GM21717 (cell line): ENCODE measurements around the gene DAPK3.
"Not testable (repeated sequence)": the region's sequence is repeated elsewhere in the genome, so short reads cannot be mapped to it uniquely, and the experiment has no call there.

ENCODE experiments used
- ATAC-seq: cut with Tn5 transposase; IDR thresholded peaks from one replicate; pipeline ENCODE4 v1.9.1; 2021; ENCODE audit warnings: mild to moderate bottlenecking, moderate library complexity; ENCODE audit not compliant: unreplicated experiment

Gene DAPK3

DNA sequence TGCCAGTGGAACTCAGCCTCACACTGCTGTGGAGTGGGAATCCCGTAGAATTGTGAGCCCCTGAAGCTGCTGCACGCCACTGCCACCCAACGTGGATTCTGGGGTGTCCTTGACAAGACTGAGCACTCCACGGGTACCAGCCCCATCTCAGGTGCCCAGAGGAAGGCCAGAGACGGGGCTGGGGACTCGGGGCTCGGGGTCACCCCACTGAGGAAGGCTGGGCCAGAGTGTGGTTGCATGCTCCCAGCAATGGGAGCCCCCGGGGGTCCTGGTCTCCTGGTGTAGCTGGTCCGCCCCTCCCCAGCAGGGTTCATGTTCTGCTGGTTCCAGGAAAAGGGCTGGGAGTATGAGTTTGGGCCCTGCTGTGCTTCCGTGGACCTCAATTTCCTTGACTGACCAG lies 15.2 kb downstream of the DAPK3 start:
- no peak for ATAC-seq

DNA sequence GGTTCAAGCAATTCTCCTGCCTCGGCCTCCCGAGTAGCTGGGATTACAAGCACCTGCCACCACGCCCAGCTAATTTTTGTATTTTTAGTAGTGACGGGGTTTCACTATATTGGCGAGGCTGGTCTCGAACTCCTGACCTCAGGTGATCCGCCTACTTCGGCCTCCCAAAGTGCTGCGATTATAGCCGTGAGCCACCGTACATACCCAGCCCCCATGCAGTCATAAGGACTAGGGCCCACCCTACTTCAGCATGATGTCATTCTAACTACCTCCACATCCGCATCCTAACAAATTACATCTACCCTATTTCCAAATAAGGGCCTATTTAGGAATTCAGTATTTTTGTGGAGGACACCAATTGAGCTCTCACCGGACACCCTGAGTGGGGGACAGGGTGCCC lies 15.6 kb downstream of the DAPK3 start:
- not testable (repeated sequence) for ATAC-seq

DNA sequence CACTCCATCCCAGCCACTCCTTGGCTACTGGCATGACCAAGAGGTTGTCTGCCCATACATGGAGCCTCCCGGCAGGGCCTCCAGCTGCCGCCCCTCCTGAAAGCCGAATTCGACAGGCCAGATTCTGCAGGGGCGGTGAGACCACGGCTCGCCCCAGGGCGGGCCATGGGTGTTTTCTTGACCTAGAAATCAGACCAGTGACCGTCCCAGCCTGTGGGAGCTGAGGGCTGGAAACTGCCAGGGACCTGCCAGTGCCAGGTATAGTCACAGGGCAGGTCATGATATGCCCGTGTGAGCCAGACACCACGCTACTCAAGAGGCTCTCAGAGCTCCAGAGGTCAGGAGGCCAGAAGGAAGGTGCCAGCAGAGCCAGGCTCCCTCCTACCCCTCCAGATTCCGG lies 16.8 kb downstream of the DAPK3 start:
- ATAC-seq = no peak

DNA sequence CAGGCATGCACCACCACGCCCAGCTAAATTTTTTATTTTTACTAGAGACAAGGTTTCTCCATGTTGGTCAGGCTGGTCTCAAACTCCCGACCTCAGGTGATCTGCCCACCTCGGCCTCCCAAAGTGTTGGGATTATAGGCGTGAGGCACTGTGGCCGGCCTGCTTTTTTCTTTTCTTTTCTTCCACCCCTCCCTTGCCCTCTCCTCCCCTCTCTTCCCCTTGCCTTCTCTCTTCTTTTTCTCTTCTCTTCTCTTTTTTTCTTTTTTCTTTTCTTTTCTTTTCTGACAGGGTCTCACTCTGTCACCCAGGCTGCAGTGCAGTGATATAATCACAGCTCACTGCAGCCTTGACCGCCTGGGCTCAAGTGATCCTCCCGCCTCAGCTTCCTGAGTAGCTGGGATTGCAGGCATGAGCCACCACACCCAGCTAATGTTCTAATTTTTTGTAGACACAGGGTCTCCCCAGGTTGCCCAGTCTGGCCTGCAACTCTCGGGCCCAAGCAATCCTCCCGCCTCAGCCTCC lies 18.1 kb downstream of the DAPK3 start:
- not testable (repeated sequence) for ATAC-seq

DNA sequence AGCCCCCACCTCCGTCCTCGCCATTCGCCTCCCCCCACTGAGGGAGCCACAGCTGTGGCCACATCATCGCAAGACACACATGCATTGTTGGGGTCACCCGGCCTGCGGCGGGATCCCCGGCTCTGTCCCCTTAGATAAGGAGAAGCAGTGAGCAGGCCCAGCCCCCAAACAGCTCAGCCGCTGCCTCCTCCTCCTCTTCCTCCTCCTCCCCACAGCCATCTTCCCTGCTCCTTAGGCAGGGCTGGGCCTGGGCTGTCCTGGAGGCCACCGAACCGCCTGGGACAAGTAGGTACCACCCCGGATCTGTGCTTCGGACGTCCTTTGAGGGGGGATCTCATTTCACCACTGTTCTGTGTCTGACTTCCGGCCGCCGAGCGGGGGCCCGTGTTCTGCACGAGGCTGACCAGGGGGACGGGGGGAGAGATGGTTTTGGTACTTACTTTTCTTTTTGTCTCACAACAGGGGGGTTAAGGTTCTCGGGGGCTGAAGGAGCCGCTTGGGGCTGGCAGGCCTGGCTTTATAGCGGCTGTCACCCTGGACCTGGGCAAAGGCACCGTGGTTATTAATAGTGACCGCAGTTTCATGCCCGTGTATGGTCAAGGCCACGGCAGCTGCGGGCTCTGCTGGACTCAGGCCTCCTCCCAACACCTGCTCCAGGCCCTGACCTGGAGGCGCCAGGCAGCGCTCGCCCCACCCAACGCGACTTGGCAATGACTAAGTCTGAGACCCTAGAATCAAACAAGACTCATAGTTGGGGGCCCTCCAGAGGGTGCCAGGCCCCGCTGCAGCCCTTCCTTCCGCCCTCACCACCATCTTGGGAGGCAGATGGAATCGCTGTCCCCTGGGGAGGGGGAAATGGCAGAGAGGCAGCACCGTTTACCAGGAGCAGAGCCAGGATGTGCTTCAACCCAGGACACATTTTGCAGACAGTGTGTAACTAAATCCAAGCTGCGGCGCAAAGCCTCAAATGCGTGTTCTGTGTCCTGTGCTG lies 19.7 kb downstream of the DAPK3 start:
- no peak for ATAC-seq

DNA sequence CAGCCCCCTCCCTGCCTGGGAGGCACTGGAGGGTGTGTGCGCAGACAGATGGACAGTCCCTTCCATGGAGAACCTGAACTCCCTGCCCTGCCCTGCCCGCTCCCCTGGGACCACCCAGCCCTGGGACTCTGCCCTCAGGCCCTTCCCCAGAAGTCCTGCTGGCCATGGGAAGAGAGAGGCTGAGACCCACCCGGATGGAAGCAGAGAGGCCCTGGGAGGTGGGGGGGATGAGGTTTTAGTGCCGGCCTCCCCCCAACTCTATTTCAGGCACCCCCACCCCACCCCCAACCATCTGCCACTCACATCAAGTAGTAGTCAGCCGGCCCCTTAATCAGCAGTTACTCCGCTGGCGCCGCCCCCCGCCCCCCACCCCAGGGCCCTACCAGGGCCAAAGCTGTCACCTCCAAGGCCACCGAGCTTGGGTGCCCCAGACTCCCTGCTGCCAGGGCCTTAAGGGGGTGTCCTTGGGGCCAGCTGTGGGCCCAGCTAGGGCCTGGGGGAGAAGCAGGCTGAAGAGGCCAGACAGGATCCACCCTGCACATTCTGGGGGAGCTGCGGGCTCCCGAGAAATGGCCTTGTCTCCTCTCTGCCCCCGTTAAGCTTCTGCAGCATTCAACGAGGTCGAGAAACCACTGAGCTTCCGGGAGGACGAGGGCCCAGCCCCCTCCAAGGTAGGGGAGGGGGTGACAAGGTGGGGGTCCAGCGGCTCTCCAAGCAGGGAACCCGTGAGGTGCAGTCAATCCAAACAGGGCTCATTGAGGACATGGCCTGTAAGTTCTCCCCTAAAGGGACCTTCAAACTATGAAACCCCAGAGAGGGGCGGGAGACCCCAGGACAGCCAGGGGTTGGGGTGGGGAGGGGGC lies 20.7 kb downstream of the DAPK3 start:
- ATAC-seq = no peak

DNA sequence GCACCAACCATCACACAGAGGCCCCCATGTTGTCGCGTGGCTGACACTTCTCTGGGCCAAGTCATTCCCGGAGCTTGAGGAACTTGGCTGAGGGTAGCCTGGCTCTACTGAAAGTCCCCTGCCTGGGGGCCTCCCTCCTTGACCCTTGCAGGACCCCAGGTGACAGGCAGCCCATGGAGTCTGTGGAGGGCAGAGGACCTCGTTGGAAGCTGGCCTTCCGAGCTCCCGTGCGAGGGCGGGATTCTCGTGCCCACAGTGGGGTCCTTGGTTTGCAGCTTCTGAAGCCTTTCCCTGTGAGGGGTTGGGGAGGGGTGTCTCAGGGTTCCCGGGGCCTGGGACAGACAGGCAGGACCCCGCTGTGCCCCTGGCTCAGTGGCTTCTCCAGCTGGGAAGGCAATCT lies 21.6 kb downstream of the DAPK3 start:
- ATAC-seq = no peak

DNA sequence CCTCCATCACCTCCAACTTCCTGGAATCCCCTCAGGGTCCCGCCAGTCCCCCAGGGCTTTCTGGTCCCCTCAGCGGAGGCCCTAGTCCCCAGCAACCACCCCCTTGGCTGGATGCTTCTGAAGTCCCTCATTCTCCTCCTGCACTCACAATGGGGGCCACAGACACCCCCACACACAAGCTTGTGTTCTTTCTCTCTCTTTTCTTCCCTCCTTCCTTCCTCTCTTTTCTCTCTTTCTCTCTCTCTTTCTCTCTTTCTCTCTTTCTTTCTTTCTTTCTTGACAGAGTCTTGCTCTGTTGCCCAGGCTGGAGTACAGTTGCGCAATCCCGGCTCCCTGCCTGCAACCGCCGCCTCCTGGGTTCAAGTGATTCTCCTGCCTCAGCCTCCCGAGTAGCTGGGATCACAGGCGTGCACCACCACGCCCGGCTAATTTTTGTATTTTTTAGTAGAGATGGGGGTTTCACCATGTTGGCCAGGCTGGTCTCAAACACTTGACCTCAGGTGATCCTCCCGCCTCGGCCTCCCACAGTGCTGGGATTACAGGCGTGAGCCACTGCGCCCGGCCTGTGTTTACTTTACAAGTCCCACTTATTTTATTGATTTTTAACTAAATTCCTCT lies 23.5 kb downstream of the DAPK3 start:
- ATAC-seq = not testable (repeated sequence)

DNA sequence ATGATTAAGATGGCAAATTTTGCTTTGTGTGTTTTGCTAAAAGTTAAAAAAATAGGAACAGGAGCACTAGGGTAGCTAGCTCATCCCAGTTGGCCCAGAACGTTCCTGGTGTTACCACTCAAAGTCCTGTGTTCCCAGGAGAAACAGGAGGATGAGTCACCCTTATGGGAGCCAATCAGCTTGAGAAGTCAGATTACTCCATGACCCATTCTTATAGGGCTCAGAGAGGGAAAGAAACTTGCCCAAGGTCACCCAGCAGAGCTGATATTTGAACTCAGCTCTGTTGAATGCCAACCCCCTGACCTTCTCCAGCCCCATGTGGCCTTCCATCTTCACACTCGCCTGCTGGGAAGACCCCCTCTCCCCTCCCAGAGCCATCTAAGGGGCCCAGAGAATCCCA lies 25.1 kb downstream of the DAPK3 start:
- ATAC-seq = no peak

DNA sequence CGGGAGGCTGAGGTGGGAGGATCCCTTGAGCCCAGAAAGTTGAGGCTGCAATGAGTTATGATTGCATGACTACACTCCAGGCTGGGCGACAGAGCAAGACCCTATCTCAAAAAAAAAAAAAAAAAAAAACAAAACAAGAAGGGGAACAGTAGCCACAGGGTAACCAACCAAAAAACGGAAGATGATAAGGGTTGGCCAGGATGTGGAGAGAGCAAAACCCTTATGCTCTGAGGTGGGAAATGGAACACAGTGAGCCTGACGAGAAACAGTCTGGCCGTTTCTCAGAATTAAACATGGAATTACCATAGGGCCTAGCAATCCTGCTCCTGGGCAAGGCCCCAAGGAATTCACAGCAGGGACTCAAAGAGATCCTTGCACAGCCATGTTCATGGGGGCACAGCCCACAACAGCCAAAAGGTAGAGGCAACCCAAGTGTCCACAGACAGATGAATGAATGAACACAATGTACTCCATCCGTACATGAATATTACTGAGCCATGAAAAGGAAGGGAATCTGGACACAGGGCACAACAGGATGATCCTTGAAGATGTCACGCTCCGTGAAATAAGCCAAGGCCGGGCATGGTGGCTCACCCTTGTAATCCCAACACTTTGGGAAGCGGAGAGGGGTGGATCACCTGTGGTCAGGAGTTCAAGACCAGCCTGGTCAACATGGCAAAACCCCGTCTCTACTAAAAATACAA lies 26.7 kb downstream of the DAPK3 start:
- ATAC-seq = no peak

DNA sequence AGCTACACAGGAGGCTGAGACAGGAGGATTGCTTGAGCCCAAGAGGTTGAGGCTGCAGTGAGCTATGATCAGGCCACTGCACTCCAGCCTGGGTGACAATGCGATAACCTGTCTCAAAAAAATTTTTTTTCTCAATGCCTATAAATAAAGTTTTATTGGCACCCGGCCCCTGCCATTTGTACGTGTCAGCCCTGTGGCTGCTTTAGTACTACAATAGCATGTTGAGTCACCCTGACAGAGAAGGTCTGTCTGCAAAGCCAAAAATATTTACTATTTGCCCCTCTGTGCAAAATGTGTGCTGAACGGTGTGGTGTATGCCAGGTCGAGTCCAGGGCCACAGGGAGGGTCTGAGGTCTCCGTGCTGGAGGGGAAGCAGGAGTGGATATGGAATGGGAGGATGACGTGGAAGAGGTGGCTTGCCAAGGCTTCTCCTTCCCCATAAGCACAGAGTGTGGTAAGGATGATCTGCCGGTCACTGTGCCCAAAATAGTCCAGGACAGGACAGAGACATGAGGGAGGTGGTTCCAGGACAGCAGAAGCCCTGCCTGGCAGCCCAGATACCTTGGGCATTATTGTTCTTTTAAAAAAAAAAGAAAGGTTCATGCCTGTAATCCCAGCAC lies 28.0 kb downstream of the DAPK3 start:
- ATAC-seq = no peak

DNA sequence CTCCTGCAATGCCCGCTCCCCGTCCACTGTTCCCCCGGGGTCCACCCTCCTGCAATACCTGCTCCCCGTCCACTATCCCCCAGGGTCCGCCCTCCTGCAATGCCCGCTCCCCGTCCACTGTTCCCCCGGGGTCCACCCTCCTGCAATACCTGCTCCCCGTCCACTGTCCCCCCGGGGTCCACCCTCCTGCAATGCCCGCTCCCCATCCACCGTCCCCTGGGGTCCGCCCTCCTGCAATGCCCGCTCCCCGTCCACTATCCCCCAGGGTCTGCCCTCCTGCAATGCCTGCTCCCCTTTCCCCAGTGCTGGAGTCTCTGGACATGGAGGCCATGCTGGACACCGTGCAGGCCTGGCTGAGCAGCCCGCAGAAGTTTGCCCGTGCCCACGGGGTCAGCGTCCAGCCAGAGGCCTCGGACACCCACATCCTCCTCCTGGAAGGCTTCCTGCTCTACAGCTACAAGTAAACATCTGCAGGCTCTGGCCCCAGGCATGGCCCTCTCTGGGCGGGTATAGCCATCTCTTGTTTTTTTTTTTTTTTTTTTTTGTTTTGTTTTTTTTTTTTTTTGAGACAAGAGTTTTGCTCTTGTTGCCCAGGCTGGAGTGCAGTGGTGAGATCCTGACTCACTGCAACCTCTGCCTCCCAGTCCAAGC lies 32.5 kb downstream of the DAPK3 start:
- not testable (repeated sequence) for ATAC-seq

DNA sequence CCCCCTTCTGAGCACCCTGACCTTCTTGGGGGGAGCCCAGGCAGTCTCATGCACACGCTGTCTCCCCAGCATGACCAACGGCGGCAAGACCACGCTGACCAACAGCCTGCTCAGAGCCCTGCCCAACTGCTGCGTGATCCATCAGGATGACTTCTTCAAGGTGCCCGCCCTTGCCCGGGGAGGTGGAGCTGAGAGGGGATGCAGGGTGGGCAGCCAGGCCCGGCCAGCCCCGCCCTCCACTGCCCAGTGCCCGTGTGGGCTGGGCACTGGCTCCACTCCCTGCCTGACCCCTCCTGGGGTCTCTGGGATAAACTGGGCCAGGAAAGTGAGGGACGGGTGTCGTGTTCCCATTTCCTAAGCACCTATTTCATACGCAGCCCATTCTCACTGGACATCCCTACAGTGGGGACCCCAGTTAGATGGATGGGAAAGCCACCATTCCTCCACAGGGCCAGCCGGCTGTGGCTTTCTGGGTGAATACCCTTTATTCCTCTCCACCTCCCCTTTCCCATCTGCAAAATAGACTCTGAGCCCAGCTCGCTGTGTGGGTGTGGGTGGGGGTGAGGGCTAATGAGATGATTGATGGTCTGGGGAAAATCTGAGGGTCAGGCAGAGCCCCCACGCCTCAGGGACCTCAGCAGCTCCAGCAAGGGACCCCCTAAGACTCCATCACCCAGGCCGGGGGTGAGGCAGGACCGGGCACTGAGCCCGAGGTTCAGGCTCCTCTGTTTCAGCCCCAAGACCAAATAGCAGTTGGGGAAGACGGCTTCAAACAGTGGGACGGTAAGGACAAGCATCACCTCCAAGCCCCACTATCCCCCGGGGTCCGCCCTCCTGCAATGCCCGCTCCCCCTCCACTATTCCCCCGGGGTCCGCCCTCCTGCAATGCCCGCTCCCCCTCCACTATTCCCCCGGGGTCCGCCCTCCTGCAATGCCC lies 34.1 kb downstream of the DAPK3 start:
- no peak for ATAC-seq

DNA sequence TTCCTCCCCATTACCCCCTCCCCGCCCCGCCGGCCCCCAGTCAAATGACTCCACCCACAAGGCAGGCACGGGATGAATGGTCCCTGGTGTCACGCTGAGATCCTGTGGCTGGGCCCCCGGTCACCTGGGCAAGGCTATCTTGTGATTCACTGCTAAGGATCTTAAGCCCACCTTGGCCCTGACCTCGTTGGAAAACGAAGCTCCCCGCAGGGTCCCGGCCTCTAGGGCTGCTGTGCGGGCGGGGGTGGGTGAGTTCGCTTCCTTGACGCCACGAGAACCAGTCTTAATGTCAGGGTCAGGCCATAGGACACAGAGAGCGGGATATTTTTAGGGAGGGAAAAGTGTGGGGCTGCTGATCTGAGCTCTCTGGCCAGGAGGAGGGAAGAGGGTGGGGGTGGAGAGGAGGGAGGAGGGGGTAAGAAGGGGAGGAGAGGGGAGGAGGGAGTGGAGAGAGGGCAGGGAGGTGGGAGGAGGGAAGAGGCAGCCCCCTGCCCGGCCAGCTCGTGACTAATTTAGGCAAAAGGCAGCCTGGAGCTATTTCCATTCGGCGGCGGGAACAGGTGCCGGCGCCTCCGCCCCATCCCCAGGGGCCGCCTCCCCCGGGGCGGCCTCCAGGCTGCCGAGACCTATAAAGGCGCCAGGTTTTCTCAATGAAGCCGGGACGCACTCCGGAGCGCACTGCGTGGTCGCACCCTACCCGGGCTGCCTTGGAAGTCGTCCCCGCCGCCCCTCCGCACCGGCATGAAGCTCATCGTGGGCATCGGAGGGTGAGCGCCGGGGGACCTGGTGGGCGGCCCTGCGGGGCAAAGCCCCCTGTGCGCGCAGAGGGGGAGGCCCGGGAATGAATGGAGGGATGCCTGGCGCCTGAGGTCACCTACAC lies 37.7 kb downstream of the DAPK3 start, which contains the start of gene NMRK2:
Gene NMRK2 (plus strand): TSS at position 139 of the 880 bp plus-strand sequence. CDS start 603 bp downstream, at position 742.
- no peak for ATAC-seq

DNA sequence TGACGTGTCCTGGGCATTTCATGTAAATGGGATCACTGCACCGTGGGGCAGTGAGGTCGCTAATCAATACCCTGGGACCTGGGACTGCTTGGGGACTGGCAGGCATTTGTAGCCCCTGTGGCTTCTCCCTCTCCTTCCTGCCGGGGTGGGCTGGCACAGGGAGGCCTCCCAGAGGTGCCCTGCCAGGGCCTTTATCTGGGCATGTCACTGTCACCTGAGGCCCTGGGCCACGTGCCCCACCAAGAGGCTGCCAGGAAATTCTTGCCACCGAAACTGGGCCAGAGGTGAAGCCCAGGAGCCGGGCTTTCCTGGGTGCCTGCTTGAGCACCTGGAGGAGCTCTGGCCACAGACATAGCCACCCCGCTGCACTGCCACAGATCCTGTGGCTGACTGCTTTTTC lies 39.9 kb downstream of the DAPK3 start:
- ATAC-seq = no peak

DNA sequence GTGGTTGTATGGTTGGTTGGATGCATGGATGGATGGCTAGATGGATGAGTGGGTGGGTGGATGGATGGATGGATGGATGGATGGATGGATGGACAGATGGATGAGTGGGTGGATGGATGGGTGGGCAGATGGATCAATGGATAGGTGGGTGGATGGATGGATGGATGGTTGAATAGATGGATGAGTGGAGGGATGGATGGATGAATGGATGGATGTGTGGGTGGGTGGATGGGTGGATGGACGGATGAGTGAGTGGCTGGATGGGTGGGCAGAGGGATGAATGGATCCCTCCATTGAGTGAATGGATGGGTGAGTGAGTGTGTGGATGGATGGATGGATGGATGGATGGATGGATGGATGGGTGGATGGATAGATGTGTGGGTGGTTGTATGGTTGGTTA lies 47.0 kb downstream of the DAPK3 start:
- no peak for ATAC-seq

DNA sequence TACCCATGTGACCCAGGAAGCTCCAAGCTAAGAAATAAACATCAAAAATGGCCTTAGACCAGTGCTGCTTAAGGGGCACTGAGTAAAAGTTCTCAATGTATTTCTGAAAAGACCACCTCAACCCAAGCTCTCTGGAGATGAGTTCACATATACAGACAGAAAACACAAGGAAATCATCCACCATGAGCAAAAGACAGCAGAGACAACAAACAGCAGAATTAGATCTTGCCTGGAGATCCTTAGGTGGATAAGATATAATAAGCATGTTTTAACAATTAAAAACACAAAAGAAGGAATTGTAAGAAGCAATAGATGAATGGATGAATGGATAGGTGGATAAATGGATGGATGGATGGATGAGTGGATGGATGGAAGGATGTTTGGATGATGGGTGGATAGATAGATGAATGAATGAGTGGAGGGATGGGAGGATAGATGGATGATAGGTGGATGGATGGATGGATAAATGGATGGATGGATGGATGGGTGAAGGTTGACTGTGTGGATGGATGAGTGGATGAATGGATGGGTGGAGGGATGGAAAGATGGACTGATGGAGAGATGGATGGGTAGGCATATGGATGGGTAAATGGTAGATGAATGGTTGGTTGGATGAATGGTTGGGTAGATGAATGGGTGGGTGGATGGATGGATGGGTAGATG lies 47.7 kb downstream of the DAPK3 start:
- ATAC-seq = no peak
